ENCODE data around the gene KCNMB3. TPM values are rescaled to one million over a fixed set of nuclear protein-coding genes. Genes with fewer than 3 reads are reported as not detected.

The KCNMB3 gene
- 1.1 and 1.9 TPM in 2 replicates for total RNA-seq

DNA sequence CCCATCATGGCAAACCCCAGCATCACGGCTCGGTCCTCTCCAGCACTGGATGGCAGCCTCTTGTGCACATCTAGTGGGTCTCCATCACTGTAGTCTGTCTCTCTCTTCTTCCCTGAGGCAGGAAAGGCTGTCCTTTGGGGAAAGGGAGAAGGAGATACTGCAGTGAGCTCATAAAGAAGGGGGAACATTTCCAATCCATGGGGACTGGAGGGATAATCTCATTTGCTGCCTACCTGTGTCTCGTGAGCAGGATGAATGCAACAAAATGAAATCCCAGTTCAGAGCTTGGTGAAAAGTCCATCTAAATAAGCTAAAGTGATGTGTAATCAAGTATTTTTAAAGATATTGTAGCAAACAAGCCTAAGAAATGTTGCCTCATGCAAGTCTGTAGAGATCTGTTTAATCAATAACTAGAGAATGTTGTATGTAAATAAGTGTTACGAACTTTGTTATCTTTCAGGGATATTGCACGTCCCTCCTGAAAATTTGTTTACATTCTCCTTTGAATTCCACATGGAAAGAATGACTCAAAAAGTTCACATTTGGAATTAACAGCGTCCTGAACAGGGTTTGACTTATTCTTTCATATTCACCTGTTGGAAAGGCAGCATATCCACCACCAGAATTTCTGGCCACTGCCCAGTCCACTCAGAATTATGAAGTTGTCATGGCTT, at the start of gene KCNMB3:
Gene KCNMB3, minus strand, starts transcription at position 312 of the 674 bp plus-strand sequence. Its CDS starts 124 bp downstream, at position 188.

Other genes with a start within 250 kb of the KCNMB3 start
- gene ZMAT3, start 179.3 kb downstream of the KCNMB3 start, total RNA-seq: 33.8 and 35.9 TPM in 2 replicates
- 22.7 and 29.0 TPM in 2 replicates for gene PIK3CA, start 102.8 kb downstream of the KCNMB3 start, total RNA-seq
- gene ZNF639, start 71.9 kb upstream of the KCNMB3 start, total RNA-seq: 55.7 and 59.4 TPM in 2 replicates
- gene MFN1, start 96.6 kb upstream of the KCNMB3 start, total RNA-seq: 47.4 and 60.8 TPM in 2 replicates
- 121 and 128 TPM in 2 replicates for gene GNB4, start 200.4 kb upstream of the KCNMB3 start, total RNA-seq